GM18951 (cell line): ENCODE measurements around the gene AFF1.

Source experiments
- POLR2A ChIP-seq: IDR thresholded peaks from 4 replicates; pipeline ENCODE4 v1.6.1; 2011; ENCODE audit warnings: mild to moderate bottlenecking; ENCODE audit not compliant: insufficient read length, insufficient read depth; ENCODE audit errors: extremely low read depth
- in situ Hi-C: fragments of 300-500 bp; cut with MboI; formaldehyde crosslinking; loops from one replicate; pipeline ENCODE4 v1.12.0; 2022; ENCODE audit warnings: low sequenced_read_pairs, mixed read lengths, inconsistent platforms; ENCODE audit not compliant: unreplicated experiment

AFF1 gene

GRCh38 chr4:87051121-87051713, 116.4 kb downstream of the AFF1 start:
- in situ Hi-C loops: no loop called here
- no peak for TF ChIP-seq POLR2A

- no peak for TF ChIP-seq POLR2A
- in situ Hi-C loops: no loop called here
Measured at GRCh38 chr4:87052615-87053014, 117.8 kb downstream of the AFF1 start.

DNA sequence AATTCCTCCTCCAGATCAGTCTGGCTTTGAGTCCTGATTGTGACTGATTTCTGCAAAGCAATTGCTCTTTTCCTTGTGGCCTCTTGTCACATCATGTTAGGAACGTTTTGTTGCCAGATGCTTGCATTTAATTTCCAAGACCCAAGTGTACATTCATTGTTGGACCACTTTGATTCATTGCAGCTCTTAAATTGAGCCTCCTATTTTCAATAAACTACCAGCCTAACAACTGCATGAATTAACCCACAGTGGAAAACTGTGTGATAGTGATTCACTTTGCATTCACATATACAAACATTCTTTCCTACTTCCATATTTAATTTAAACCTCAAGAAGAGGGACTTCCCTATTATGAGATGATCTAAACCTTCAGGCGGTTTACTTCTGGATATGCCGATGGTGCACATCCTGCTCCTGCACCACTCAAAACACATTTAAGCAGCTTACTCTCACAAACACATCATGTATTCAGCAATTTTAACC, 118.4 kb downstream of the AFF1 start:
- TF ChIP-seq POLR2A: no peak
- in situ Hi-C loops: no loop called here

DNA sequence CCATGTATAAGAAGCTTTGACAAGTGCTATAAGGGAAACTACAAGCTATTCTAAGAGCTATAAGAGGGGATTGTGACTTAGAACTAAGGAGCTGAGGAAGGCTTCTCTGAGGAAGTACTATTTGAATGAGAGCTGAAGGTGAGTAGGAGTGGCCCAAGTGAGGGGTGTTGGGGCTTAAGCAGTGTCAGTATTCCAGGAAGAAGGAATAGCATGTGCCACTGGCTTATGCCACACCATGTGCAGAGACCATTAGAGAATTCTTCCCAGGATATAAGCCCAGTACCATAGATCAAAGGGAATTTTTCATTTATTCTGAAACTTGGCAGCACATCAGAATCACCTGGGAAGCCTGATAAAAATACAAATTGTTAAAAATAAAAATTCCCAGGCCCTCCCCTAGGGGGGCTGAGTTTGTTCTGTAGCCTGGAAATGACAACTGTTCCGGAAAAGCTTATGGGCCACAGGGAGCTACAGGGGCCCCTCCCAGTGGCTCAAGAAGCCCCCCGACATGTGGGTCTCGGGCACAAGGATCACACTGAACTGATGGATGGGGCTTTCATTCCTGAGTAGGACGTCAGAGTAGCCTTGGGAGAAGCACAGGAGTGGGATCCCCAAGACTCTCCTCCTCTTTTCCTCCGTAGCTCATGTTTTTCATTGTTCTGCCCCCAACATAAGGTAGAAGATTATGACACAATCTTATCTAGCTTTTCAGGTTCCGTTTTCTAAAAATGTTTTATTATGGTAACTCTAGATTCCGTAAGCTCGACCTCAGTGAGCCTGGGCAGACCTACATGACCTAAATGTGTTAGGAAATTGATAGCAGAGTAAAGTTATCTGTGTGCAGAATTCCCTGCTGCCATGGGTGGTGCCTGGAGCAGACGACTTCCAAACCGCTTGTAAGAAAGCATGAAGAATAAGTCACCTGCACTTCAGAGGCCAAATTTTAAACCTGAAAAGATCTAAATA, 119.3 kb downstream of the AFF1 start:
- in situ Hi-C loops: no loop called here
- no peak for TF ChIP-seq POLR2A

- no peak for TF ChIP-seq POLR2A
- in situ Hi-C loops: no loop called here
Measured at GRCh38 chr4:87054900-87055299, 120.1 kb downstream of the AFF1 start.

DNA sequence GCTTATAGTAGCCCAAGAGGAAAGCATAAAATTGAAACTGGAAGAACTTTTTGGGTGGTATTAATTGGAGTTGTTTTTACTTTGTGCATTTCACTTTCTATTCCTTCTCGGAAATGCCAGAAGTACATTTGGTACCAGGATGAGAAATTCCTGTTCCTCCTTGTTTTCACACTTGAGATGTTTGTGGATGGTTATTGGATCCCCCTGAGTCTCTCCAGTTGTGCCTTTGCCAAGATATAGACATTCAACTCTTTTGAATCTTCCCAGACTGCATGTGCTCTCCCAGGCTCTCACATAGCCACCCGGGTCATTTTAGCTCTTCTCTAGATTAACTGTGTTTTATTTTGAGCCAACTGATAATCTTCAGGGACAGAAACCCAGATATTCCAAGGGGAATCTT, 120.5 kb downstream of the AFF1 start:
- in situ Hi-C loops: no loop called here
- TF ChIP-seq POLR2A: no peak

GRCh38 chr4:87056881-87057280, 122.1 kb downstream of the AFF1 start:
- TF ChIP-seq POLR2A: no peak
- in situ Hi-C loops: no loop called here

- in situ Hi-C loops: no loop called here
- TF ChIP-seq POLR2A: no peak
Measured at GRCh38 chr4:87057835-87058355, 123.1 kb downstream of the AFF1 start.

- no peak for TF ChIP-seq POLR2A
- in situ Hi-C loops: no loop called here
Measured at GRCh38 chr4:87058356-87059073, 123.7 kb downstream of the AFF1 start.

GRCh38 chr4:87060957-87061356, 126.1 kb downstream of the AFF1 start:
- TF ChIP-seq POLR2A: no peak

GRCh38 chr4:87065021-87065420, 130.2 kb downstream of the AFF1 start:
- in situ Hi-C loops: no loop called here
- TF ChIP-seq POLR2A: no peak

More at GRCh38 chr4:87060957-87061356, 126.1 kb downstream of the AFF1 start:
- in situ Hi-C loops: no loop called here

- in situ Hi-C loops: no loop called here
- TF ChIP-seq POLR2A: no peak
Measured at GRCh38 chr4:87066403-87067123, 131.8 kb downstream of the AFF1 start.
